NB4 (cell line): ENCODE results near the gene ATP5F1C.

ENCODE experiments used
- TF ChIP-seq, protein P1 (sequence below): IDR thresholded peaks from one replicate; pipeline ENCODE4 v1.5.1; 2012; ENCODE audit warnings: low read depth, low read length
- TF ChIP-seq, protein P2 (sequence below): IDR thresholded peaks from 2 replicates; pipeline ENCODE4 v1.6.1; 2011; ENCODE audit warnings: low read depth, low read length

DNA sequence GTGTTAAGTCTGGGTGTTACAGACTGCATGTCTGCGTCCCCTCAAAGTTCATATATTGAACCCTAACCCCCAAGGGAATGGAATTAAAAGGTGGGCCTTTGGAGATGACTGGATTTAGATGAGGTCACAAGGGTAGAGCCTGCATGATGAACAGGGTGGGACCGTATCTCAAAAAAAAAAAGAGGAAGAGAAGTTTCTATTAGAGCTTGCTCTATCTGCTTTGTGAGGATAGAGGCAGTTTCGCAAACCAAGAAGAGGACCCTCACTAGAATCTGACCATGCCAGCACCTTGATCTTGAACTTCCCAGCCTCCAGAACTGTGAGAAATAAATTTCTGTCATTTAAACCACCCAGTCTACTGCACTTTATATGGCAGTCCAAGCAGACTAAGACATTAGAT, 1.5 kb upstream of the ATP5F1C start:
- TF ChIP-seq, protein P1, sequence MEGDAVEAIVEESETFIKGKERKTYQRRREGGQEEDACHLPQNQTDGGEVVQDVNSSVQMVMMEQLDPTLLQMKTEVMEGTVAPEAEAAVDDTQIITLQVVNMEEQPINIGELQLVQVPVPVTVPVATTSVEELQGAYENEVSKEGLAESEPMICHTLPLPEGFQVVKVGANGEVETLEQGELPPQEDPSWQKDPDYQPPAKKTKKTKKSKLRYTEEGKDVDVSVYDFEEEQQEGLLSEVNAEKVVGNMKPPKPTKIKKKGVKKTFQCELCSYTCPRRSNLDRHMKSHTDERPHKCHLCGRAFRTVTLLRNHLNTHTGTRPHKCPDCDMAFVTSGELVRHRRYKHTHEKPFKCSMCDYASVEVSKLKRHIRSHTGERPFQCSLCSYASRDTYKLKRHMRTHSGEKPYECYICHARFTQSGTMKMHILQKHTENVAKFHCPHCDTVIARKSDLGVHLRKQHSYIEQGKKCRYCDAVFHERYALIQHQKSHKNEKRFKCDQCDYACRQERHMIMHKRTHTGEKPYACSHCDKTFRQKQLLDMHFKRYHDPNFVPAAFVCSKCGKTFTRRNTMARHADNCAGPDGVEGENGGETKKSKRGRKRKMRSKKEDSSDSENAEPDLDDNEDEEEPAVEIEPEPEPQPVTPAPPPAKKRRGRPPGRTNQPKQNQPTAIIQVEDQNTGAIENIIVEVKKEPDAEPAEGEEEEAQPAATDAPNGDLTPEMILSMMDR, result no peak
- TF ChIP-seq, protein P2, sequence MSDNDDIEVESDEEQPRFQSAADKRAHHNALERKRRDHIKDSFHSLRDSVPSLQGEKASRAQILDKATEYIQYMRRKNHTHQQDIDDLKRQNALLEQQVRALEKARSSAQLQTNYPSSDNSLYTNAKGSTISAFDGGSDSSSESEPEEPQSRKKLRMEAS, result no peak
